ENCODE measurements around the gene DLEC1.
"Not testable (repeated sequence)": the region's sequence is repeated elsewhere in the genome, so short reads cannot be mapped to it uniquely, and the experiment has no call there.

DLEC1 gene

DNA sequence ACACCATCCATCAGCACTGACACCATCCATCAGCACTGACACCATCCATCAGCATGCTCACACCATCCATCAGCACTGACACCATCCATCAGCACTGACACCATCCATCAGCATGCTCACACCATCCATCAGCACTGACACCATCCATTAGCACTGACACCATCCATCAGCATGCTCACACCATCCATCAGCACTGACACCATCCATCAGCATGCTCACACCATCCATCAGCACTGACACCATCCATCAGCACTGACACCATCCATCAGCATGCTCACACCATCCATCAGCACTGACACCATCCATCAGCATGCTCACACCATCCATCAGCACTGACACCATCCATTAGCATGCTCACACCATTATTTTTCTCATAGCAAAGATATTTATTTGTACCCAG, 48.3 kb downstream of the DLEC1 start:
- DNase-seq: not testable (repeated sequence)

- no peak for DNase-seq
These were observed 49.4 kb downstream of the DLEC1 start for GRCh38 chr3:38088126-38089078.

DNA sequence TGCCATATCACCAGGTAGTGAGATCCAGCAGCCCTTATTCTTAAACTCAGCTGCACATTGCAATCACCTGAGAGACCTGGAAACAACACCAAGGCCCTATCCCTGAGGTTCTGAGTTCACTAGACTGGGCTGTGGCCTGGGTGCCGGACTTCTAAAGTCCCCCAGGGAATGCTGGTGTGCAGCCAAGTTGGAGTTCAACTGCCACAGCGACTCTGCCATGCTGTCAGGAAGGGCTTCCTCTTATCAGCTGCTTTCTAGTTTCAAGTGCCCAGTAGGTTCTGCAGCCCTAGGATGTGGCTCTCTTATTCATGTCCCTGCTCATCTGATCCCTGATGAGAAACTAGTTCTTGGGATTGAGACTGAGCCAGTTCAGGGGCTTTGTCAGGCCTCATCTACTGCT, 50.2 kb downstream of the DLEC1 start:
- no peak for DNase-seq

GRCh38 chr3:38090453-38090852, 51.4 kb downstream of the DLEC1 start:
- DNase-seq: no peak

DNA sequence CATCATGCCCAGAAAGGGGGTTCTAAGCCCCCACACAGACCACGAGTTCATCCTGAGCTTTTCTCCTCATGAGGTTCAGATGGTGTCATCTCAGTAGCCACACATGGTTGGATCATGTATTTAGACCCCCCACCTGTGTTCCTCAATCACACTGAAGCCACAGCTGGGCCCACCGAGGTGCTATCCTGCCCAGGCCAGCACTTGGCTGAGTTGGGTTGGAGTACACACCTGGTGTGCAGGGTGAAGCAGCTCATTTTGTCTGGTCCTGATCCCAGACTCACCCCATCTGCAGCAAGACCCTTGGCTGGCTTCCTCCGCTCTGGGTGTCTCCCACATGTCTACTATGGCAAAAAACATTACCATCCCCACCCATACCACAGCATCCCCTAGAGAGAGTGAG, 56.0 kb downstream of the DLEC1 start:
- no peak for DNase-seq

- DNase-seq: no peak
These were observed 56.9 kb downstream of the DLEC1 start for GRCh38 chr3:38095669-38096483.

GRCh38 chr3:38097446-38098375, 58.7 kb downstream of the DLEC1 start:
- no peak for DNase-seq

DNA sequence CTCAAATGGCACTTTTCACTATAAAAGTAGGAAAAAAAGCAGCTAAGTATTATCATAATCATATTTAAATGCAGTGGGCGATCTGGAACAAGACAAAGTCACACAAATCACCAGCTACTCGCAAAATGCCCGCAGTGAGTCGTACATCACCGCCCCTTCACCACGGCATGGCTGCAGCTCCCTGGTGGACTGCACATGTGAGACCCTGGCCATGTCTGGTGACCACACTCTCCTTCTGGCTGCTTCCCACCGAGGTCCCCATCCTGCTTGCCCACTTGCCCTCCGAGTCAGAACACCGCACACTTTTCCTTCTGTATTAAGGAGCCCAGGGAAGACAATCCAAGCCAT, 59.3 kb downstream of the DLEC1 start:
- no peak for DNase-seq

DNA sequence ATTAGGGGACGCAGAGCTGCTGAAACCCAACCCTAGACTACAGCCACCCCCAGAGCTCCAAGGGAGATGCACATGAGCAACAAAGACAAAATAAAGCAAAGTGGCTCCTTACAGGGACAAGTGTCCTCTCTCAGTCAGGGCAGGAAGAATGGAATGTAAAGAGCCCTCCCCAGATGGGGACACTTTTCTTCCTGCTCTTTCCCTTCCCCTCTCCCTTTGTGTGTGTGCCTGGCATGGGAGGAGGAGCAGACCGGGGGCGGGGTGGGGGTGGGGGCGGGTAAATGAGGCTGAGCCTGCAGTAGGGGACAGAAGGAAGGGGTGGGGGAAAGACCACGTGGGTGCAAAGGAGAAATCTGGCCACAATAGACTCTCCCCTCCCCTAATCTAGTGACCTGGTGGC, 60.5 kb downstream of the DLEC1 start:
- no peak for DNase-seq

DNA sequence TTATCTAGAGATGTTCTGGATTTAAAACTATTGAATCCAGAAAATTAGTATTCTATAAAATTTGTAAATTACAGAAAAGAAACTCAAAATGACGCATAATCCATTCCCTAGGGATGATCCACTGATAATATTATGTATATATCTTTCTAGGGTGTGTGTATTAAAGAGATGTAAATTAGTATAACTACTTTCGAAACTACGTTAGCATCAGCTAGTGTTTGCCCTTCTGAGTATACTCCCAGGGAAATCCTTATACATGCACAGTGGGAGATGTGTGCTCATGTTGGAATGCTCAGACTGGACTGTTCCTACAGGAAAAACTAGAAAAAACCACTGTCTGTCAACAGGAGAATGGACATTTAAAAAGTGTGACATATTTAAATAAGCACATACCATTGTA, 61.5 kb downstream of the DLEC1 start:
- DNase-seq: no peak

GRCh38 chr3:38101811-38102443, 62.9 kb downstream of the DLEC1 start:
- DNase-seq: no peak

GRCh38 chr3:38102444-38102814, 63.4 kb downstream of the DLEC1 start:
- no peak for DNase-seq

- DNase-seq: no peak
These were observed 66.5 kb downstream of the DLEC1 start for GRCh38 chr3:38105525-38105924.

GRCh38 chr3:38107911-38108648, 69.1 kb downstream of the DLEC1 start:
- DNase-seq: no peak

GRCh38 chr3:38108649-38109579, 69.9 kb downstream of the DLEC1 start:
- no peak for DNase-seq

- no peak for DNase-seq
These were observed 70.7 kb downstream of the DLEC1 start for GRCh38 chr3:38109580-38110313.

- DNase-seq: no peak
These were observed 71.5 kb downstream of the DLEC1 start for GRCh38 chr3:38110314-38111050.

DNA sequence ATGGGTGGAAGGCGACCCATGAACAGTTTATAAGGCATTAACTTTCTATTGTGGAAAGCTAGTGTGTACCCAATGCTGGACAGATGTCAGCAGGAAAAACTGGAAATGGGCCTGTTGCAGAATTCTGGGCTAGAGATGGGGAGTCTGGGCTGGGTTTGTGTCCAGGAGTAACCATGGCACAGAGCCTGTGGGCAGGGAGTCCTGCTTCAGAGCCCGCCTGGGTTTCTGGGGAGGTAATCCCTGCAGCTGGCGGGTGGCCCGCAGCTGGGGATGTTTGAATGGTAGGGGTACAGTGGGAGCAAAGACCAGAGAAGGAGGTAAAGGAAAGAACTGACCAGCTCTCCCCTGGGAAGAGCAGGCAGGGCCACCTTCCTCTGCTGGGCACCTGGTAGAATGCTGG, 72.2 kb downstream of the DLEC1 start:
- DNase-seq: no peak
